B cell (primary cell): ENCODE measurements around the gene JAG1. TPM values are rescaled to one million over a fixed set of nuclear protein-coding genes. Genes with fewer than 3 reads are reported as not detected.

Experiments
- ATAC-seq: fragments of 200-7000 bp; cut with Tn5 transposase; one replicate; pipeline ENCODE4 v1.10.0; 2021; ENCODE audit warnings: low read depth, mild to moderate bottlenecking, moderate number of reproducible peaks, moderate library complexity
- CTCF ChIA-PET: fragments of 350-600 bp; sonication (Branson Sonifier 250); formaldehyde crosslinking; loops from one replicate; lab custom pipeline; 2021; ENCODE audit warnings: antibody characterized with exemption, inconsistent platforms; lab: Charles Lee
- POLR2A ChIA-PET: fragments of 350-600 bp; sonication (Branson Sonifier 250); formaldehyde crosslinking; loops from one replicate; lab custom pipeline; 2021; ENCODE audit warnings: antibody characterized with exemption; lab: Charles Lee
- DNase-seq: peaks from one replicate; pipeline ENCODE4 v3.0.0; 2013
- H2AFZ ChIP-seq: 2 replicates; pipeline ENCODE4 v1.6.1; 2012; ENCODE audit warnings: mild to moderate bottlenecking, low read depth, low read length; ENCODE audit not compliant: insufficient read depth, poor library complexity, severe bottlenecking
- H3K27ac ChIP-seq, 2 donors: 1 replicate in 1 of 2; 2 replicates in 1 of 2; pipeline ENCODE4 v1.5.1; 2012 to 2013; ENCODE audit warnings: low read length in 2 of 2, mild to moderate bottlenecking in 2 of 2, moderate library complexity in 1 of 2
- H3K27me3 ChIP-seq, 4 experiments: fragments of 200-600 bp in 1 of 4; sonication (generic) in 1 of 4; replicated peaks in 1 of 4; 1 replicate in 2 of 4; 2 replicates in 2 of 4; pipeline versions ENCODE4 v1.6.1 to v1.7.0; 2013 to 2016; ENCODE audit warnings: low read length in 3 of 4, mild to moderate bottlenecking in 2 of 4, mixed read lengths in 1 of 4, moderate library complexity in 1 of 4; ENCODE audit not compliant: insufficient read depth in 4 of 4, control insufficient read depth in 3 of 4; ENCODE audit errors: control extremely low read depth in 1 of 4
- H3K36me3 ChIP-seq, 2 experiments: replicated peaks in 1 of 2; 1 replicate in 1 of 2; 2 replicates in 1 of 2; pipeline versions ENCODE4 v1.6.1 to v1.7.1; 2013; ENCODE audit warnings: low read length in 1 of 2; ENCODE audit not compliant: insufficient read depth in 2 of 2, control insufficient read depth in 1 of 2; ENCODE audit errors: control extremely low read depth in 1 of 2, extremely low read depth in 1 of 2
- H3K4me1 ChIP-seq, 2 donors: fragments of 200-600 bp in 1 of 2; sonication (generic) in 1 of 2; 1 replicate in 1 of 2; 2 replicates in 1 of 2; pipeline versions ENCODE4 v1.5.1 to v1.6.1; 2013 to 2017; ENCODE audit warnings: low read length in 2 of 2; ENCODE audit not compliant: control insufficient read depth in 2 of 2, insufficient read depth in 2 of 2
- H3K4me2 ChIP-seq: replicated peaks from 2 replicates; pipeline ENCODE3; 2012; ENCODE audit warnings: mild to moderate bottlenecking, low read depth, low read length; ENCODE audit not compliant: poor library complexity, severe bottlenecking
- H3K4me3 ChIP-seq, 5 experiments: fragments of 200-600 bp in 1 of 5; sonication (generic) in 1 of 5; 1 replicate in 3 of 5; 2 replicates in 2 of 5; pipeline versions ENCODE4 v1.5.1 to v1.7.0; 2011 to 2016; ENCODE audit warnings: low read length in 4 of 5, mild to moderate bottlenecking in 4 of 5, low read depth in 2 of 5, control low read depth in 1 of 5, moderate library complexity in 1 of 5; ENCODE audit not compliant: insufficient read depth in 1 of 5; ENCODE audit errors: control extremely low read depth in 1 of 5, extremely low read depth in 1 of 5
- H3K79me2 ChIP-seq: fragments of 200-600 bp; sonication (generic); one replicate; pipeline ENCODE4 v1.6.0; 2016; ENCODE audit warnings: low read length; ENCODE audit not compliant: control insufficient read depth, insufficient read depth
- H3K9ac ChIP-seq: fragments of 200-600 bp; sonication (generic); 2 replicates; pipeline ENCODE4 v1.6.1; 2017; ENCODE audit warnings: mild to moderate bottlenecking, low read length, moderate library complexity
- H3K9me3 ChIP-seq, 3 donors: one replicate each; pipeline versions ENCODE4 v1.6.1 to v1.7.1; 2013; ENCODE audit warnings: low read length in 2 of 3; ENCODE audit not compliant: control insufficient read depth in 2 of 3, insufficient read depth in 1 of 3; ENCODE audit errors: control extremely low read depth in 1 of 3
- H4K20me1 ChIP-seq: 2 replicates; pipeline ENCODE4 v1.6.0; 2012; ENCODE audit warnings: mild to moderate bottlenecking, low read length; ENCODE audit not compliant: insufficient read depth, control insufficient read depth, poor library complexity, severe bottlenecking
- H3K27ac Mint-ChIP-seq: one replicate; pipeline ENCODE4 v1.8.0; 2021; ENCODE audit warnings: mixed read lengths
- H3K27me3 Mint-ChIP-seq: one replicate; pipeline ENCODE4 v1.8.0; 2021; ENCODE audit warnings: mixed read lengths
- H3K4me1 Mint-ChIP-seq: one replicate; pipeline ENCODE4 v1.8.0; 2021; ENCODE audit warnings: mixed read lengths
- H3K4me3 Mint-ChIP-seq: one replicate; pipeline ENCODE4 v1.8.0; 2021; ENCODE audit warnings: mixed read lengths
- H3K9me3 Mint-ChIP-seq: one replicate; pipeline ENCODE4 v1.8.0; 2022; ENCODE audit warnings: mixed read lengths; ENCODE audit not compliant: insufficient read depth
- CTCF ChIP-seq: fragments of 200-600 bp; IDR thresholded peaks from one replicate; pipeline ENCODE4 v1.8.0; 2022; ENCODE audit warnings: antibody characterized with exemption, mild to moderate bottlenecking
- EZH2 ChIP-seq: IDR thresholded peaks from 2 replicates; pipeline ENCODE4 v1.6.1; 2012; ENCODE audit warnings: borderline replicate concordance, low read depth, mild to moderate bottlenecking, moderate library complexity, low read length; ENCODE audit not compliant: insufficient read depth, poor library complexity, severe bottlenecking
- WGBS: methylation state at CpG from one replicate; pipeline ENCODE4 v1.1.5; 2013; ENCODE audit warnings: missing lambda C conversion rate; ENCODE audit not compliant: insufficient coverage; 5-methylcytosine and 5-hydroxymethylcytosine counted together
- intact Hi-C: fragments of 100-400 bp; cut with micrococcal nuclease; formaldehyde crosslinking; loops from one replicate; pipeline ENCODE4 v1.10.0; 2022
- polyA plus RNA-seq: library from polyadenylated mRNA; depleted of rRNA; stranded (reverse); fragments of >200 nt; gene quantifications from 2 replicates; pipeline ENCODE4 v1.2.3, GENCODE V29; 2012
- total RNA-seq, 2 donors: library from RNA; stranded (reverse); fragments of 120-200 nt in 1 of 2; gene quantifications; 1 replicate in 1 of 2; 2 replicates in 1 of 2; pipeline versions ENCODE4 v1.2.3 to v1.2.4, GENCODE V29; 2013 to 2022

The JAG1 gene
- total and polyA plus RNA-seq, 2 donors (not counting 1 experiment from before 2014, with no cell fraction given): not detected

DNA sequence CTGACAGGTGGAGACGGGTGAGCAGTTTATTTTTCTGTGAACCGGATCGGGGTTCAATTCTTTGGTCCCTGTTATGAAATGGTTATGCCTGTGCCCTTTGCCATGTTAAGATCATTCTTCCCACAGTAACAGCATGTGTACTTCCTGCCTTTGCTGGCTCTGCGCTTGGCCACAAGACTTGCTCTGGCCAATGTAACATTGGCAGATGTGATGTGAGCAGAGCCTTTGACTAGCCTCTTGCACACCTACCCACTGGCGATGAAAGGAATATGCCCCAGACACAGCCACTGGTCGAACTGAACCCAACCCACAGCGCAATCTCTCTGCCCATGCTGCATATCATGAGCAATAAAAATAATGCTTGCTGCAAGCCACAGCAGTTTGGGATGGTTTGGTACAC lies 31.9 kb downstream of the JAG1 start:
- intact Hi-C loops: no loop called here

GRCh38 chr20:10641467-10641866 lies 32.3 kb downstream of the JAG1 start:
- no peak for ATAC-seq
- TF ChIP-seq EZH2 (no peak), CTCF (no peak)
- H3K4me2 ChIP-seq: no peak overlapping the region
- H3K36me3 ChIP-seq: no peaks in the 10 kb centered on the region
- H3K27ac ChIP-seq: no peak overlapping the region
- DNase-seq: no peak
- no peak overlapping the region for H3K4me3 ChIP-seq
- no peak overlapping the region for H3K9ac ChIP-seq
- Mint-ChIP-seq H3K9me3 (no peaks in the 10 kb centered on the region), H3K4me3 (no peak overlapping the region), H3K27me3 (peaks cover 3% of the 10 kb centered on the region), H3K27ac (no peak overlapping the region), H3K4me1 (no peaks in the 10 kb centered on the region)
- no peaks in the 10 kb centered on the region for H3K27me3 ChIP-seq
- no peaks in the 10 kb centered on the region for H3K4me1 ChIP-seq
- intact Hi-C loops: no loop called here
- ChIA-PET CTCF (no interaction called here), POLR2A (no interaction called here)
- no peak overlapping the region for H2AFZ ChIP-seq
- H3K79me2 ChIP-seq: no peaks in the 10 kb centered on the region
- no peaks in the 10 kb centered on the region for H4K20me1 ChIP-seq
- no peaks in the 10 kb centered on the region for H3K9me3 ChIP-seq
- 97% methylated on average over 12 of the region's 12 CpGs for WGBS

More for the DNA sequence above, 31.9 kb downstream of the JAG1 start:
- ATAC-seq (no peak), DNase-seq (no peak)
- no peaks in the 10 kb centered on the region for H3K9me3 Mint-ChIP-seq
- H2AFZ ChIP-seq: no peak overlapping the region
- CTCF ChIA-PET: no interaction called here
- no peak overlapping the region for H3K27ac ChIP-seq
- H3K4me2 ChIP-seq: no peak overlapping the region
- no peaks in the 10 kb centered on the region for H3K4me1 Mint-ChIP-seq
- H3K27ac Mint-ChIP-seq: no peak overlapping the region
- H3K4me1 ChIP-seq: no peaks in the 10 kb centered on the region
- no peak overlapping the region for H3K4me3 Mint-ChIP-seq
- peaks cover 3% of the 10 kb centered on the region for H3K27me3 Mint-ChIP-seq
- H3K4me3 ChIP-seq: no peak overlapping the region
- POLR2A ChIA-PET: no interaction called here
- WGBS: 97% methylated on average over 5 of the region's 7 CpGs
- no peaks in the 10 kb centered on the region for H4K20me1 ChIP-seq
- H3K36me3 ChIP-seq: no peaks in the 10 kb centered on the region
- no peaks in the 10 kb centered on the region for H3K27me3 ChIP-seq
- no peaks in the 10 kb centered on the region for H3K79me2 ChIP-seq
- no peaks in the 10 kb centered on the region for H3K9me3 ChIP-seq
- no peak overlapping the region for H3K9ac ChIP-seq
- TF ChIP-seq EZH2: no peak
- TF ChIP-seq CTCF: no peak
